Transverse colon (tissue), 4 donors: ENCODE results near the gene ABCC10. TPM values are rescaled to one million over a fixed set of nuclear protein-coding genes. Genes with fewer than 3 reads are reported as not detected.

Experiments used
- DNase-seq: peaks from one replicate; pipeline ENCODE4 v3.0.0-alpha.2; 2019
- H3K27ac ChIP-seq, 4 donors: fragments of 200-600 bp; sonication (generic); 2 replicates each; pipeline ENCODE4 v1.5.1; 2016 to 2018; ENCODE audit warnings: inconsistent platforms in 4 of 4
- H3K27me3 ChIP-seq: fragments of 200-600 bp; sonication (generic); 2 replicates; pipeline ENCODE4 v1.5.1; 2017; ENCODE audit warnings: inconsistent platforms
- H3K36me3 ChIP-seq, 4 donors: fragments of 200-600 bp; sonication (generic); 2 replicates each; pipeline ENCODE4 v1.5.1; 2017 to 2019; ENCODE audit warnings: inconsistent platforms in 4 of 4
- H3K4me1 ChIP-seq, 4 donors: fragments of 200-600 bp; sonication (generic); 2 replicates each; pipeline ENCODE4 v1.5.1; 2017 to 2020; ENCODE audit warnings: inconsistent platforms in 4 of 4
- H3K4me3 ChIP-seq, 4 donors: fragments of 200-600 bp; sonication (generic); 1 replicate in 1 of 4; 2 replicates in 3 of 4; pipeline versions ENCODE4 v1.5.1 to v1.6.1; 2017 to 2019; ENCODE audit warnings: inconsistent platforms in 4 of 4
- H3K9me3 ChIP-seq, 2 donors: fragments of 200-600 bp; sonication (generic); 2 replicates each; pipeline ENCODE4 v1.5.1; 2017 to 2019; ENCODE audit warnings: inconsistent platforms in 2 of 2
- EP300 ChIP-seq: sonication (generic); formaldehyde crosslinking; IDR thresholded peaks from one replicate; pipeline ENCODE4 v1.6.1; 2017; ENCODE audit warnings: antibody characterized with exemption, low read depth
- POLR2A ChIP-seq: fragments of 450-650 bp; IDR thresholded peaks from one replicate; pipeline ENCODE4 v1.6.1; 2016; ENCODE audit warnings: antibody characterized with exemption, mild to moderate bottlenecking, moderate library complexity
- POLR2AphosphoS5 ChIP-seq, 3 donors: sonication (generic); formaldehyde crosslinking; IDR thresholded peaks; one replicate each; pipeline ENCODE4 v1.6.1; 2016; ENCODE audit warnings: antibody characterized with exemption in 3 of 3
- WGBS, 2 donors: methylation state at CpG; one replicate each; pipeline ENCODE4 v1.1.5; 2018; ENCODE audit warnings: low coverage in 1 of 2; 5-methylcytosine and 5-hydroxymethylcytosine counted together
- in situ Hi-C, 4 donors: fragments of 200-750 bp; cut with MboI; loops; one replicate each; pipeline versions ENCODE4 v1.15.0 to v1.15.1; 2017; ENCODE audit warnings: low sequenced_read_pairs in 3 of 4, low pct_ligation_motif_present in 1 of 4, low pct_unique_long_range_greater_than_20kb in 1 of 4
- intact Hi-C: fragments of 100-400 bp; cut with DNase I; formaldehyde crosslinking; loops from one replicate; pipeline ENCODE4 v1.15.1; 2023; ENCODE audit warnings: low total_unique reads
- total RNA-seq, 4 donors: library from RNA; depleted of rRNA; stranded (reverse); fragments of >200 nt; gene quantifications; one replicate each; pipeline ENCODE4 v1.1.0, GENCODE V29; 2016
- TF ChIP-seq, protein P1 (sequence below), 5 experiments: fragments of 200-600 bp in 3 of 5; fragments of 450-650 bp in 2 of 5; sonication (generic) in 3 of 5; IDR thresholded peaks; 1 replicate in 2 of 5; 2 replicates in 3 of 5; pipeline ENCODE4 v1.5.1; 2016 to 2017; ENCODE audit warnings: antibody characterized with exemption in 5 of 5, inconsistent platforms in 3 of 5, mild to moderate bottlenecking in 2 of 5, moderate library complexity in 1 of 5

The ABCC10 gene
- total RNA-seq, 4 donors from 2014 or later: 28.0 to 56.9 (median 33.7) TPM

DNA sequence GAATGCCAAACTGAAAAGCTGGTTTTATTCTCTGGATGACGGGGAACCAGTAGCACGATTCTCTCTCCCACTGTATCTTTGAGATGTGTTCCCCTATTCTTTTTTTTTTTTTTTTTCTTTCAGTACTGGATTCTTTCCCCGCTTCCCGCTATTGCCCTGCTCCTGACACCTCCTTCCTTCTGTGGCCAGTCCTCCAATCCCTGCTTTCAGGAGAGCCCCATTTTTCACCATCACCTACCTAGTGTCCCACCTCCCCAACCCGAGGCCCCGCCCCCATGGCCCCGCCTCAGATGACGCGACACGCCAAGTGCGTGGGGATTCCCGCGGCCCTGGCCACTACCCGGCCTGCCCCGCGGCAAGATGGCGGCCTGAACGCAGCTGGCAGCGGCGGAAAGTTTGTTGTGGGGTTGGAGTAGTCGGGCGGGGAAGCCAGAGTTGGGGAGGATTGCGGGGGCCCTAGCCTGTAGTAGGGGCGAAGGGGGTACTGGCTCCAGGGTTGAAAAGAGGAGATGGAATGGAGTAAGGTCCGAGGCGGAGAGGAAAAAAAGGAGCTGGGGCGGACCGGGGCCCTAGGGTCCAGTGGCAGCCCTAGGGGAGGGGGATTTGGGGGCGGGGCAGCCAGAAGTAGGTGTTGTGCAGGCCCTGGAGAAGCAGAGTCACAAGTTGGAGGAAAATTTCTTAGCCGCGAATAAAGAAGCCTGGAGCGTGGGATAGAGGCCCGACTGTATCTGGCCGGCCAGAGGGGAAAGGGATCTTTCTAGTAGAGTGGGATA is 50.1 kb downstream of the ABCC10 start, which contains the start of gene TJAP1:
TSS of gene TJAP1 (plus strand) at position 336 of the 773 bp plus-strand sequence. CDS start 21,432 bp downstream, outside the sequence.
- H3K36me3 ChIP-seq: no peaks in the 10 kb centered on the region
- H3K4me1 ChIP-seq: peaks cover 7 to 22% (median 13%) of the 10 kb centered on the region in 4 donors
- peak; percentile 81 for TF ChIP-seq POLR2A
- TF ChIP-seq, protein P1, sequence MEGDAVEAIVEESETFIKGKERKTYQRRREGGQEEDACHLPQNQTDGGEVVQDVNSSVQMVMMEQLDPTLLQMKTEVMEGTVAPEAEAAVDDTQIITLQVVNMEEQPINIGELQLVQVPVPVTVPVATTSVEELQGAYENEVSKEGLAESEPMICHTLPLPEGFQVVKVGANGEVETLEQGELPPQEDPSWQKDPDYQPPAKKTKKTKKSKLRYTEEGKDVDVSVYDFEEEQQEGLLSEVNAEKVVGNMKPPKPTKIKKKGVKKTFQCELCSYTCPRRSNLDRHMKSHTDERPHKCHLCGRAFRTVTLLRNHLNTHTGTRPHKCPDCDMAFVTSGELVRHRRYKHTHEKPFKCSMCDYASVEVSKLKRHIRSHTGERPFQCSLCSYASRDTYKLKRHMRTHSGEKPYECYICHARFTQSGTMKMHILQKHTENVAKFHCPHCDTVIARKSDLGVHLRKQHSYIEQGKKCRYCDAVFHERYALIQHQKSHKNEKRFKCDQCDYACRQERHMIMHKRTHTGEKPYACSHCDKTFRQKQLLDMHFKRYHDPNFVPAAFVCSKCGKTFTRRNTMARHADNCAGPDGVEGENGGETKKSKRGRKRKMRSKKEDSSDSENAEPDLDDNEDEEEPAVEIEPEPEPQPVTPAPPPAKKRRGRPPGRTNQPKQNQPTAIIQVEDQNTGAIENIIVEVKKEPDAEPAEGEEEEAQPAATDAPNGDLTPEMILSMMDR (IDR thresholded peaks at IDR 0.05): no peak
- TF ChIP-seq EP300: no peak
- TF ChIP-seq POLR2AphosphoS5 (IDR thresholded peaks at IDR 0.05): peak; percentile 87 to 92 (median 90)
- peak within 1 kb of the TSS; percentile 65 to 78 (median 76) for H3K4me3 ChIP-seq
- in situ Hi-C loops: no loop called here
- WGBS, 2 donors: 2% methylated on average over 8 to 34 of the region's 34 CpGs
- no peaks in the 10 kb centered on the region for H3K9me3 ChIP-seq
- peak within 1 kb of the TSS; percentile 81 to 87 (median 84) for H3K27ac ChIP-seq
- intact Hi-C loops: no loop called here
- DNase-seq: peak; percentile 96
- H3K27me3 ChIP-seq: no peaks in the 10 kb centered on the region

- Histone ChIP-seq H3K27me3 (no peaks in the 10 kb centered on the region), H3K4me3 (peak overlapping the region; percentile 65 to 78 (median 76)), H3K27ac (peak overlapping the region; percentile 81 to 87 (median 84)), H3K36me3 (no peaks in the 10 kb centered on the region), H3K9me3 (no peaks in the 10 kb centered on the region), H3K4me1 (peaks cover 7 to 22% (median 13%) of the 10 kb centered on the region in 4 donors)
- in situ Hi-C loops: no loop called here
- TF ChIP-seq, protein P1 (IDR thresholded peaks at IDR 0.05): no peak
- TF ChIP-seq EP300: no peak
- TF ChIP-seq POLR2A: no peak
- TF ChIP-seq POLR2AphosphoS5 (IDR thresholded peaks at IDR 0.05): no peak
- WGBS, 2 donors: 19% methylated on average over 3 of the region's 3 CpGs; no CpG with 5 or more reads in 1 of the 2 donors
- DNase-seq: no peak
- intact Hi-C loops: no loop called here
Measured at GRCh38 chr6:43478008-43478372, 50.6 kb downstream of the ABCC10 start.

DNA sequence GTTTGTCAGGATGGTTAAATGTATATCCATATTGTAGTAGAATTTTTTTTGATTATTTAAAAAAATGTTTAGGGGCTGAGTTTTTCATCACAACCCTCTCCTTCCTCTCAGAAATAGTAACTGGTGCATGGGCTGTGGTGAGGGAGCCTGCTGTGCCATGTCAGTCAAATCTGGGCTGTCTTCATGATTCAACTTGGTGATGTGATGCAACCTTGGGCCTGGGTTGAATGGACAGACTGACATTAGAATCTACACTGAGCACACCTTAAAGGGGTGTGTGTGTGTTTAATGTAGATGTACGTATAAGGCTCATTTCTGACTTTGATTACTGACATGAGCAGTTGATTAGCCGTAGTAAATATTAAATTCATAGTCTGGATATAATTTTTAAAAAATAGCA is 53.7 kb downstream of the ABCC10 start:
- intact Hi-C loops: no loop called here
- H3K27ac ChIP-seq: no peak overlapping the region

DNA sequence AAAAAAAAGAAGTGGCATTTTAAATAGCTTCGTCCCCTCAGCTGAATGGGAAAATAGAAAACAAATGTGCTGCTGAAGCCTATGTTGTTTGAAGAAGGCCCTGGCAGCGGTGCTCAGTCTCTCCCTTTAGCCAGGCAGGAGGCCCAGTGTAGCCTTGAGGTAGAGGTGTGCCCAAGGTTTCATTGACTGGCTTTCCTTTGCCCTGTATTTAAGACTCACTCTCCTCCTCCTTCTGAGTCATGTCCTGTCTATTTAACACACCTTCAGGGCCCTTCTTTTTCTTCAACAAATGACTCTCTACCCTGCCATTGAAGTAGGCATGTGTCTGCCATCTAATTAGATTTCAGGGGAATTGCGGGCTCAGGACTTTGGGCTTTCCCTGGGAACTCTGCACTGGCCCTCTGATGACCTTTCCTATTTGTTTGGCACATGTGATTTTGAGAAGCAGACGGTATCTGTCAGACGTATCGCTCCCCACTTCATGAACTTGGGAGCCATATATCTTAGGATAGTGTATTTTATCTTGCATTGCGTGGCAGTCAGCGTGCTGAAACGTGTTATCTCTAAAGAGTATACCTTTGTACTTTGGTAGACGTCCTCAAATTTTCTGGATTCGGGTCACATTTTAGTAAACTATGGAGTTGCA is 54.4 kb downstream of the ABCC10 start:
- in situ Hi-C loops: no loop called here
- intact Hi-C loops: no loop called here
- H3K36me3 ChIP-seq: no peaks in the 10 kb centered on the region
- TF ChIP-seq POLR2A: no peak
- TF ChIP-seq EP300: no peak
- TF ChIP-seq, protein P1 (IDR thresholded peaks at IDR 0.05): no peak
- no peak for TF ChIP-seq POLR2AphosphoS5 (IDR thresholded peaks at IDR 0.05)
- H3K4me1 ChIP-seq: peaks cover 7 to 22% (median 12%) of the 10 kb centered on the region in 4 donors
- WGBS, 2 donors: 89 to 93% methylated on average over 9 to 11 of the region's 11 CpGs
- no peaks in the 10 kb centered on the region for H3K9me3 ChIP-seq
- H3K27me3 ChIP-seq: no peaks in the 10 kb centered on the region
- no peak overlapping the region for H3K27ac ChIP-seq
- no peak overlapping the region for H3K4me3 ChIP-seq
- DNase-seq: no peak

More for the DNA sequence above, 53.7 kb downstream of the ABCC10 start:
- in situ Hi-C loops: no loop called here
- no peaks in the 10 kb centered on the region for H3K36me3 ChIP-seq
- no peak overlapping the region for H3K4me3 ChIP-seq
- DNase-seq: no peak
- H3K9me3 ChIP-seq: no peaks in the 10 kb centered on the region
- WGBS, 2 donors: 65 to 96% methylated on average over 2 of the region's 2 CpGs
- no peak for TF ChIP-seq POLR2A
- no peak for TF ChIP-seq EP300
- no peak for TF ChIP-seq POLR2AphosphoS5 (IDR thresholded peaks at IDR 0.05)
- TF ChIP-seq, protein P1 (IDR thresholded peaks at IDR 0.05): no peak
- peaks cover 7 to 22% (median 13%) of the 10 kb centered on the region in 4 donors for H3K4me1 ChIP-seq
- no peaks in the 10 kb centered on the region for H3K27me3 ChIP-seq
